HG03354 (cell line): ENCODE results near the gene HIVEP1.

ENCODE experiments used
- ATAC-seq: cut with Tn5 transposase; IDR thresholded peaks from one replicate; pipeline ENCODE4 v1.9.1; 2021; ENCODE audit warnings: mild to moderate bottlenecking; ENCODE audit not compliant: unreplicated experiment, poor library complexity, severe bottlenecking

The HIVEP1 gene

GRCh38 chr6:12014027-12014872 lies 2.1 kb downstream of the HIVEP1 start:
- ATAC-seq = no peak

DNA sequence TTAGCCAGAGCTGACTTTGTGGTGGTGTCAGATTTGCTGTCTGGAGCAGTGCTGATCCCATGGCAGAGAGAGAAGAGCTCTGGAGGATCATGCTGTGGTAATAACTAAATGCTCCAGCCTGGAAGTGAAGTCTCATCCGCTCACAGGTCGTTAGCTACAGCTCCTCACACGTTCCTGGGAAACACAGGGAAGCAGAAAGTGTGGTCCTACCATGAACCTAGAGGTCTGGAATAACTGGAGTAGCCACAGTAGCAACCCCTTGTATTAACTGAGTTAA lies 2.7 kb downstream of the HIVEP1 start:
- no peak for ATAC-seq

GRCh38 chr6:12017263-12017662 lies 5.2 kb downstream of the HIVEP1 start:
- ATAC-seq = no peak

- no peak for ATAC-seq
Measured at GRCh38 chr6:12017876-12018401, 5.8 kb downstream of the HIVEP1 start.

GRCh38 chr6:12020187-12020791 lies 8.2 kb downstream of the HIVEP1 start:
- no peak for ATAC-seq

- no peak for ATAC-seq
Measured at GRCh38 chr6:12022481-12022880, 10.4 kb downstream of the HIVEP1 start.

DNA sequence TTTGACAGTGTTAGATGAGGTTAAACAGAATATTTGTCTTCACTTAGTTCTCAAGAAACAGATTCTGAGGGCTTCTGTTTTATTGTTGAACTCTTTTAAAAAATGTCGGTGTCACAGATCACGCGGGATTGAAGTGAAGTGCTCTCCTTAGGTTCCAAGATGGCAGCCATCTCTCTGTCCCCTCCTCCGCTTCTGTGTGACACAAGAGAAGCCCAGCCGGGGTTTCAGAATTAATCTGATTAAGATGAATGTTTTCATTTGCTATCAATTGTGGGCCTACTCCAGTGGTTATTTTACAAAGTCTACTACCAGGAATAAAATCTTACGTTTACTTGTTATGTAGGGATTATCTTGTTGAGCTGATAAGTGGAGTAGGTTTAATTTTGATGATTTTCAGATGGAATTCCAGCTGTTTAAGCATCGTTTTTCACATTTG lies 10.9 kb downstream of the HIVEP1 start:
- ATAC-seq = no peak

GRCh38 chr6:12024216-12024615 lies 12.1 kb downstream of the HIVEP1 start:
- no peak for ATAC-seq

GRCh38 chr6:12024699-12025434 lies 12.8 kb downstream of the HIVEP1 start:
- ATAC-seq = no peak

DNA sequence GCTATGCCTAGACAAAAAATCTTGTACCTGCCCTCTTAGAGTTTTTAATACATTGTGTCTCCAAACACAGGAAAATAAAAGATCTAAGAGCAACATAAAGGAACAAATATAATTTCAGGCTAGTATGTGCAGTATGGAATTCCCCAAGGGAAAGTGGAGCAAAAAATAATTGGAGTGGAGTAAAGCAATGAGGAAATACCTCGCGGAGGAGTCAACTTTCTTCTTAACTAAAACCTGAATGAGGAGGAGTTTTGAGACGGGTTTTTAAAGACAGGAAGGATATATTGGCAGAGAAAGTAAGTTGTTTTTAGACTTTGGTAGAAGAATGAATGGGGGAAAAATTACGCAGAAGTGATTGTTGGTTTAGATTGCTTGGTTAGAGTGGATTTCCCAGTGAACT lies 14.0 kb downstream of the HIVEP1 start:
- no peak for ATAC-seq

- ATAC-seq = no peak
Measured at GRCh38 chr6:12026833-12027232, 14.7 kb downstream of the HIVEP1 start.

- ATAC-seq = no peak
Measured at GRCh38 chr6:12028213-12028612, 16.1 kb downstream of the HIVEP1 start.

- ATAC-seq = no peak
Measured at GRCh38 chr6:12029979-12030737, 18.0 kb downstream of the HIVEP1 start.

- no peak for ATAC-seq
Measured at GRCh38 chr6:12030993-12031550, 19.0 kb downstream of the HIVEP1 start.

DNA sequence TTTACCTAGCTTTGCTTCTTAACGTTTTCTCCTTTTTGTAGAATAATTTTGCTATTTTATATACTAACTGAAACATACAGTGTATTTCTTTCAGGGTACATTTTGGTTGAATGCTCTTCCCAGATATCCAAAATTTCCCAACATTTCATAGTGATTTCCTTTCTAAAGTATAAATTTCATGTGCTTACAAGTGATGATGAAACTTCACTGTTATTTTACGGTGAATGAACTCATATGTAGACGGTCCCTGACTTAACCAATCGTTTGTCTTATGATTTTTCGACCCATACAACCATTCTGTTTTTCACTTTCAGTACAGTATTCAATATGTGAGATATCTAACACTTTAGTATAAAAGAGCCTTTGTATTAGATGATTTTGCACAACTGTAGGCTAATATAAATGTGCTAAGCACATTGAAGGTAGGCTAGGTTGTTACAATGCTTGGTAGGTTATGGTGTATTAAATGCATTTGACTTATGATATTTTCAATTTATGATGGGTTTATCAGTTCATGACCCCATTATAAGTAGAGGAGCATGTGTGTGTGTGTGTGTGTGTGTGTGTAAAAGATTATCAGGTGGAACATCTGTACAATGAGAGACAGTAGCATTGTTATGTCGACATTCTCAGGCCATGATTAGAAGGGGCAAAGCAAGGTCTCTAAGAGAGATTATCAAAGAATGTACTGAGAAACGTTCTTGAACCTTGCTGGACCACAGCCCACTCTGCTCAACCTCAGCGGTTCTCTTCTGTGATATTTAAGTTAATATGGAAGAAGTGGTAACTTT lies 20.9 kb downstream of the HIVEP1 start:
- ATAC-seq = no peak

- ATAC-seq = no peak
Measured at GRCh38 chr6:12033770-12034169, 21.7 kb downstream of the HIVEP1 start.

DNA sequence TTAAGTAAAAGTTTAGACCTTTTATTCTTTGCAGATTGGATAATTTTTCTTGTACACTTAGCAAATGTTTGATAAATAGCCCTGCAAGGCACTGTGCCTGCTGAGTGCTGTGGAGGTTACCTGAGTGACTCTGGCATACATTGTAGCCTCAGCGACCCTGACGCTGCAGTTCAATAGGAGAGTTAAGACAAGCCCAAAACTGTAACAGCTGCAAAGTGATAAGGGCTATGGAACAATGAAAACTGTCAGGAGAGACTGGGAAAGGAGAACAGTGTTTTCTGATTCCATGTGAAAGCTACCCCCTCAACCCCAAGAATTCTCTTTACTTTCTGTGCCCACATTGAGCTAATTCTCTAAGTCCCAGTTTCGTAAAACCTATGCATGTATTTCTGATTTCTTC lies 22.2 kb downstream of the HIVEP1 start:
- ATAC-seq = no peak

GRCh38 chr6:12034837-12035236 lies 22.7 kb downstream of the HIVEP1 start:
- no peak for ATAC-seq

DNA sequence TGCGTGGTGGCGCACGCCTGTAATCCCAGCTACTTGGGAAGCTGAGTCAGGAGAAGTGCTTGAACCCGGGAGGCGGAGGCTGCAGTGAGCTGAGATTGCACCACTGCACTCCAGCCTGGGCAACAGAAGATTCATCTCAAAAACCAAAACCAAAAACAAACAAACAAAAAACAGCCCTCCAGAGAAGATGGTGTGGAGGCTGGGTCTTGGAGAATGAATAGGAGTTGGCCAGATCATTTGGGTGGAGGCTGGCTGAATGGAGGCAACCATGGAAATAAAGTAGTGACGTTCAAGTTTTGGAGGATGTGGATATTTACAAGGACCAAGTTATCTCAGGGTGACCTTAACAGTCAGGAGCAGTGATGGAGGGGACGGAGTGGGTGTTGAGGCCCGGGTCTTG lies 24.7 kb downstream of the HIVEP1 start:
- no peak for ATAC-seq
